ENCODE data around the gene TAF4B. TPM values are rescaled to one million over a fixed set of nuclear protein-coding genes. Genes with fewer than 3 reads are reported as not detected.
"Not testable (repeated sequence)": the region's sequence is repeated elsewhere in the genome, so short reads cannot be mapped to it uniquely, and the experiment has no call there.

Gene TAF4B
- polyA plus RNA-seq, 3 donors = 4.6 to 5.5 (median 5.0) TPM

GRCh38 chr18:26381555-26381954, 155.3 kb downstream of the TAF4B start:
- DNase-seq = not testable (repeated sequence)

- DNase-seq = peak; percentile 50
These were observed 157.4 kb downstream of the TAF4B start for GRCh38 chr18:26383454-26384270.

GRCh38 chr18:26386002-26386401, 159.8 kb downstream of the TAF4B start:
- DNase-seq = peak; percentile 67

GRCh38 chr18:26386441-26386840, 160.2 kb downstream of the TAF4B start:
- no peak for DNase-seq

GRCh38 chr18:26394047-26394654, 167.9 kb downstream of the TAF4B start:
- DNase-seq = no peak

GRCh38 chr18:26397019-26397418, 170.8 kb downstream of the TAF4B start:
- DNase-seq = no peak

- DNase-seq = no peak
These were observed 177.2 kb downstream of the TAF4B start for GRCh38 chr18:26403491-26403890.

GRCh38 chr18:26405190-26405801, 179.1 kb downstream of the TAF4B start:
- no peak for DNase-seq

GRCh38 chr18:26406324-26406723, 180.1 kb downstream of the TAF4B start:
- DNase-seq = no peak

GRCh38 chr18:26406854-26407517, 180.7 kb downstream of the TAF4B start:
- DNase-seq = no peak

- DNase-seq = no peak
These were observed 181.7 kb downstream of the TAF4B start for GRCh38 chr18:26407736-26408601.

GRCh38 chr18:26409091-26409490, 182.8 kb downstream of the TAF4B start:
- no peak for DNase-seq

GRCh38 chr18:26414901-26415440, 188.7 kb downstream of the TAF4B start:
- DNase-seq = no peak

- no peak for DNase-seq
These were observed 189.4 kb downstream of the TAF4B start for GRCh38 chr18:26415631-26416030.

- DNase-seq = no peak
These were observed 190.5 kb downstream of the TAF4B start for GRCh38 chr18:26416652-26417150.

GRCh38 chr18:26417190-26417589, 190.9 kb downstream of the TAF4B start:
- no peak for DNase-seq

- no peak for DNase-seq
These were observed 192.0 kb downstream of the TAF4B start for GRCh38 chr18:26418225-26418624.

GRCh38 chr18:26419746-26420145, 193.5 kb downstream of the TAF4B start:
- no peak for DNase-seq

GRCh38 chr18:26421503-26421902, 195.3 kb downstream of the TAF4B start:
- DNase-seq = no peak

- no peak for DNase-seq
These were observed 195.7 kb downstream of the TAF4B start for GRCh38 chr18:26421931-26422330.
